Stimulated activated CD4-positive, alpha-beta T cell treated with anti-CD3 and anti-CD28 coated beads, Interleukin-1b, Interleukin-23, amount 100 ng/mL, for 1 hour (primary cell): ENCODE results near the gene OASL.
A peak's percentile ranks its signal among the peaks of the same experiment; 100 is the strongest.
"Not testable (repeated sequence)": the region's sequence is repeated elsewhere in the genome, so short reads cannot be mapped to it uniquely, and the experiment has no call there.

Experiments
- DNase-seq, 2 donors: peaks; one replicate each; pipeline ENCODE4 v3.0.0-alpha.2; 2020; ENCODE audit warnings: low read depth in 2 of 2

OASL gene

DNA sequence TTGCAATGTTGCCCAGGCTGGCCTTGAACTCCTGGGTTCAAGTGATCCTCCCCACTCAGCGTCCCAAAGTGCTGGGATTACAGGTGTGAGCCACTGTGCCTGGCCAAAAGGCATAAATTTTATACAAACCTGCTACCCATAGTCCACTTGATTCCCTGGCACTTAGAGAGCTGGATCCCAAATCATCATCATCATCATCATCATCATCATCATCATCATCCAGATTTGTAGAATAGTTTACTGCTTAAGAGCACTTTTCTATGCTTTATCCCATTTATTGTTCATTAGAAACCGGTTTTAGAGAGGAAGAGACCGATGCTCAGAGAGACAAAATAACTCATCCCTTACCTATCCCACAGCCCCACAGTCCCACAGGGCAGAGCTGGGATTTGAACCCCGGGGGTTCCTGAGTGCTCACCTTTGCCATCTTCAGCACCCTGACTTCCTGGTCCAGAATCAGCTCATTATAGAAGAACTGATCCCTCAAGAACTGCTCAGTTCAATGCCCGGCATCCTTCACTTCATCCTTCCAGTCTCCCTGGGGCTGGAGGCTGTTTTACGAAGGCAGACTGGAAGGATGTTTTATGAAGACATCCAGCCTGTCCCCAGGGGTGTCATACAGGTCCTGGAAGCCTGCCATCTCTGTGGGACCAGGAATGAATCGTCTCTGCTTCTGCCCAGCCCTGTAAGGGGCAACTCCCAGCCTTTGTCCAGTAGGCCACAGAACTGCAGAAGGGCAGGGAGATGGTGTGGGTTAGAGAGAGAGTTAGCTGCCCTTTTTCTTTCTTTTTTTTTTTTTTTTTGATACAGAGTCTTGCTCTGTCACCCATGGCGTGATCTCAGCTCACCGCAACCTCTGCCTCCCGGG lies 20.2 kb upstream of the OASL start:
- DNase-seq, result no peak

- DNase-seq, result no peak
These were observed 18.7 kb upstream of the OASL start for GRCh38 chr12:121057794-121058193.

- no peak for DNase-seq
These were observed 14.7 kb upstream of the OASL start for GRCh38 chr12:121053706-121054105.

DNA sequence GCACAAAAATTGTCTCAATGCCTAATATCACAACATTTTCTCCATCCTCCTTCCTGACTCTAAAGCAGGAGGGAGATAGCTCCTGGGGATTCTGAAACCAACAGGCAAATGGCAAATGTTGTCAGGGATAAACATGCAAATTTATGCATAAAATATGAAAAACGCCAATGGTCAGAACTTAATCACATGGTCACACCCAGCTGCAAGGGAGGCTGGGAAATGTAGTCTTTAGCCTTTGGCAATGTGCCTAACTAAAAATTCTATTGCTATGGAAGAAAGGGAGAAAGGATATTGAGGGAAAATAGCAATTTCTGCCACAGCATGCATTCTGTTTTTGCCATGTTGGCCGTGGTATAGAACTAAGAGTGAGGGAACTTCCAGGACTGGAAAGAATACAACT lies 11.7 kb upstream of the OASL start:
- no peak for DNase-seq

DNA sequence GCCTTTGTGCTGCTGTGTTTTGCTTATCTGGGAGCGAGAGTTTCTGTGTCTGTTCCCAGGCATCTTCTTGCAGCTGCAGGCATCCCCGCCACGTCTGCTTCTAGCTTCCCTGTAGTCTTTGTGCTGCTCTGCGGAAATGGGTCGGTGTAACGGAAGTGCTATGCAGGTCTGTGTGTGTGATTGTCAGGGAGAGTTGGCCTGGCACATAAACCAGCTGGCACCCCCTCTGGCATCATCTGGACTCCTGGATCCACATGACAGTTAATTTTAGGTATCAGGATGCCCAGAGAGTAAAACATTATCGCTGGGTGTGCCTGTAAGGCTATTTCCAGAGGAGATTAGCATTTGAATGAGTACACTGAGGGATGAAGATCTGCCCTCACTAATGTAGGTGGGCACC lies 9.4 kb upstream of the OASL start:
- no peak for DNase-seq

- not testable (repeated sequence) for DNase-seq
These were observed 8.4 kb upstream of the OASL start for GRCh38 chr12:121047400-121047799.

DNA sequence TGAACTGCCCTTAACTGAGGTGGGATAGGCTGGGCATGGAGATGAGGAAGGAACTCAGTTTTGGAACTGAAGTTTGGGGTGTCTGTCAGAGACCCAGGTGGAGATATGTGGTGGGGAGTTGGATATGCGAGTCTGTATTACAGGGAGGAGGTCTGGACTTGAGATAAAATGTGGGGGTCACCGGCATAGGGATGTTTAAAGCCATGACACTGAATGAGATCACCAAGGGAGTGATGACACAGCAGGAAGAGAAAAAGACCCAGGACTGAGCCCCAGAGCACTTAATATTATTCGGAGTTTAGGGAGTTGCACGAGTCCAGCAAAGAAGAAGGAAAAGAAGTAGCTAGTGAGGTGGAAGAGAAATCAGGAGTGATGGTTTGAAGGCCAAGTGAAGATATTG lies 4.0 kb upstream of the OASL start:
- DNase-seq, result no peak

DNA sequence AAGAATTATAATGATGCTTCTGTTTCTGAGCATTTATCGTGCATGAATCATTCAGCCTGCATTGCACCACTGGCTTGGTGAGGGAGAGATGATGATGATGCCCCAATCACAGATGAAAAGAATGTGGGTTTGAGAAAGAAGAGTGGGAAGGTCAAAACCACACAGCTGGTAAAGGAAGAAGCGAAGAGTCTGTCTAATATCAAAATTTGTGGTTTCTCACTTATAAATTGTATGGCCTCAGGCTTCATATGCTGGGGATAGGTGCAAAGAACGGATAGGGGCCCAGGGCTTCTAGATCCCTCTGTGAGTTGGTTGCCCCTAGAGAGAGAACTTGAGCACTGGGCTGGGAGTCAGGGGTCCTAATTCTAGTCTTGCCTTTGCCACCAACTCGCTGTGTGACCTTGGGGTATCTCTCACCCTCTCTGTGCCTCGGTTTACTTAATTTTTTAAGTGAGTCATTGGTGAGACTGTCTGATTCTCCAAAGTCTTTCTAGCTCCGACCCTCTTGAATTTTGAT lies 2.2 kb downstream of the OASL start:
- DNase-seq, result no peak

- no peak for DNase-seq
These were observed 4.3 kb downstream of the OASL start for GRCh38 chr12:121034616-121035305.

- peak in 1 of 2 donors; percentile 23 for DNase-seq
These were observed 5.3 kb downstream of the OASL start for GRCh38 chr12:121033625-121034349.

- no peak for DNase-seq
These were observed 8.4 kb downstream of the OASL start for GRCh38 chr12:121030576-121031212.

DNA sequence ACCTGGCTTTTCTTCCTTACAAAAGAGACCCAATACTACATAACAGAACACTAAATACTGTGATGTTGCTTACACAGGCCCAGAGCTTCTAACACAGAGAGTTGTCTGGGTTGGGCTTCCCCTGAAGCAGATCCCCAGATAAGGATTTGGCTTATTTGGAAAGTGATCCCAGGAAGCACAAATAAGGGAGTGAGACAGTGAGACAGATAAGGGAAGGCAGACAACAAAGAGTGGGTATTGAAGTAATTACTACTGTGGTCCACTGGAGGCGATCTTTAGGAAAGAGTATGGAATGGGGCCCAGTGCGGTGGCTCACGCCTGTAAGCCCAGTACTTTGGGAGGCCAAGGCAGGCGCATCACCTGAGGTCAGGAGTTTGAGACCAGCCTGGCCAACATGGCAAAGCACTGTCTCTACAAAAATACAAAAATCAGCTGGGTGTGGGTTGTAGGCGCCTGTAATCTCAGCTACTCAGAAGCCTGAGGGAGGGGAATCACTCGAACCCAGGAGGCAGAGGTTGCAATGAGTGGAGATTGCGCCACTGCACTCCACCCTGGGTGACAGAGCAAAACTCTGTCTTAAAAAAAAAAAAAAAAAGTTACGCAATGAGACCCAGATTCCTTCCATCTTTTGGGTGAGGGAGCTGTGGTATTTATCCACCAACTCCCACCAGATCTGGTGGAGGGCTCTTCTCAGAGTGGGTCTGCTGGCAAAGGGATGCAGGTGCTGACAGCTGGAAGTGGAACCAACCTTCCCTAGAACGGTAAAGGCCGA lies 12.6 kb downstream of the OASL start:
- DNase-seq, result no peak

DNA sequence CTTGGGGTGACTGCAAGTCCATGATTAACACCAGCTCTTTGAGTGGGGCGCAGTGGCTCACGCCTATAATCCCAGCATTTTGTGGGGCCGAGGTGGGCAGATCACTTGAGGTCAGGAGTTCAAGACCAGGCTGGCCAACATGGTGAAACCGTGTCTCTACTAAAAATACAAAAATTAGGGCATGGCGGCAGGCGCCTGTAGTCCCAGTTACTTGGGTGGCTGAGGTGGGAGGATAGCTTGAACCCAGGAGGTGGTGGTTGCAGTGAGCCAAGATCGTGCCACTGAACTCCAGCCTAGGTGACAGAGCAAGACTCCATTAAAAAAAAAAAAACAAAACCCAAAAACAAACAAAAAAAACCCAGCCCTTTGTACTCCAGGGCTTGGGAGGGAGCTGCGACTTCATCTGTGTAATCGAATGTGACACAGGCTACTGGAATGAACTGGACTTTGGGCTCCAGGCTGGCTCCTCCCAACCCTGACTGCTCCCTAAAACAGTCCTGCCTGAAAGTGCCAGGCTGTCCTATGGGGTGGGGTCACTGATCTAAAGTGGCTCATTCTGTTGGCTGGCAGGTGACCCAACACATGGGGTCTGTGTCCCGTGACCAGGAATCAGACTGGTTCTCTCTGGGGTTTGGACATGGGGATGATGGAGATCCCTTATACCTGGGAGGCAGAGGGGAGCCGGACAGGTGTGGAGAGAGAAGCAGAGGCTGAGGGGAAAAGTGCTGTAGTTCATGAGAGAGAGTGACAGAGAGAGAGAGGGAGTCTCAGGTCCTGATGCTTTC lies 13.4 kb downstream of the OASL start:
- no peak for DNase-seq

DNA sequence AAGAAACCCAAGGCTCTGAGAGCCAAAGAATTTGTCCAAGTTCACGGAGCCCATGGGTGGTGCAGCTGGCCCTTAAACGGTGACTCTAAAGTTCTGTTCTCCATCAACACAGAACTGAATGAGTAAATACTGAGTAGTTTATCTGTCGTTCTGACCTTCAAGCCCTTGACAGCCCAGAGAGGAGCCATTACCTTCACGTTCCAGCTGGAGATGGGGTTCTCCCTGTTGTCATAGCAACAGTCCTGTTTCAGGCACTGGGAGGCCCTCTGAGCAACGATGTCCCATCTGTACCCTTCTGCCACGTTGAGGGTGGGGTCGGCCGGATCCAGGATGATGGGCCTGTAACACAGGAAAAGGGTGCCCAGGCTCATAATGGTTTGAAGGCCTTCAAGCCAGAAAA lies 15.2 kb downstream of the OASL start:
- DNase-seq, result no peak

GRCh38 chr12:121022713-121023112 lies 16.3 kb downstream of the OASL start:
- DNase-seq, result no peak

- DNase-seq, result no peak
These were observed 17.3 kb downstream of the OASL start for GRCh38 chr12:121021754-121022153.

DNA sequence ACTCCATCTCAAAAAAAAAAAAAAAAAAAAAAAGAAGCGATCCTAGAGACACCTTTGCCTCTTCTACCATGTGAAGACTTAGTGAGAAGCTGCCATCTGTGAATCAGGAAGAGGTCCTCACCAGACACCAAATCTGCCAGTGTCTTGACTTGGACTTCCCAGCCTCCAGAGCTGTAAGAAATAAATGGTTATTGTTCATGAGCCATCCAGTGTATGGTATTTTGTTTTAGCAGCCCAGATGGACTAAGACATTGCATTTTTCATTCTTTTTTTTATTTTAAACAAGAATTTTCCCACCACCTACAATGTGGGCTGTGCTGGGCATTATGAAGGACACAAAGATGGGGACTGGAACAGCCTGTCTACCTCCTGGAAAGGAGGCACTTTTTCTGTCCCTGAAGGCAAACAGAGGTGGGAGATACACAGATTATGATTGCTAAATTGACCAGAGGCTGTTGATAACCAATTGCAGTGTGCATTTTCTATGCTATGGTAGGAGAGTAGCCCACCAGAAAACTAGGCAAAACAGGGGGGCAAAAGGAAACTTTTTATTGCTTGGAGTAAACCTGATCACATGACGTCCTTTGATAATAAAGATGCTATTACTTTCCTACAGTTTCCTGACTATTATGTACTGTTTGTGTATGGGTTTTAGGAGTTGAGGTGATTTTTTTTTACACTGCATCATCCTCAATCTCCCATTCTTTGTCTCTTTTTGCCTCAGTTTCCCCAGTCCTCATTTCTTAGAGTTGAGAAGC lies 20.0 kb downstream of the OASL start:
- DNase-seq, result no peak

DNA sequence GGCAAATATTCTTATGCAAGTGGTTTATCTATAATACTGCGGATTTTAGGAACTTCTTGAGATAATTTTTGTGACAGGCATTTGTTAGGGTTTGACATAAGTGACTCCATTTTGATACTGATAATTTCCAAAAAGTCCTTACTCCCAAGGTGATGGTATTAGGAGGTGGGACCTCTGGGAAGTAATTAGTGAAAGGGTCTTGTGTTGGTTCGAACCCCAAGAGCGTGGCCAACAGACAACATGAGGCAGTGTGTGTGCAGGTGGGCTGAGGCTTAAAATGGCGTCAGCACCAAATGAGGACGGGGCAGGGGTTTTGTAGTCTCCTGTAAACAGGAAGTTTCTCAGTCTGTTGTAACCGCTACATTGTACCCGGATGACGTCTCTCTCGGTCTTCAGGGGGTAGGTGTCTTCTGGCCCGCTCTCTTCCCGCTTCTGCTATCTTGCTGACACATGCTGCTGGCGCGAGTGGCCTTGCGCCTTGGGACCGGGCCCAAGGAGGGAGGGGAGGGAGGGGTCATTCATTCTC lies 21.0 kb downstream of the OASL start:
- no peak for DNase-seq
